Effector memory CD8-positive, alpha-beta T cell (primary cell): ENCODE data around the gene CGREF1.

ENCODE experiments used
- ATAC-seq: fragments of 150-1000 bp; cut with Tn5 transposase; replicated peaks from 2 replicates; pipeline ENCODE4 v1.10.0; 2021; ENCODE audit warnings: mild to moderate bottlenecking, moderate library complexity
- DNase-seq, 3 experiments: peaks; one replicate each; pipeline ENCODE4 v3.0.0; 2021
- H3K27ac Mint-ChIP-seq, 2 donors: one replicate each; pipeline ENCODE4 v1.8.0; 2022; ENCODE audit warnings: mild to moderate bottlenecking in 2 of 2, mixed read lengths in 2 of 2, moderate library complexity in 2 of 2
- H3K27me3 Mint-ChIP-seq, 2 donors: one replicate each; pipeline ENCODE4 v1.8.0; 2022; ENCODE audit warnings: mixed read lengths in 2 of 2
- H3K36me3 Mint-ChIP-seq: one replicate; pipeline ENCODE4 v1.8.0; 2022; ENCODE audit warnings: mild to moderate bottlenecking, moderate library complexity, mixed read lengths; ENCODE audit not compliant: insufficient read depth
- H3K4me1 Mint-ChIP-seq, 2 donors: one replicate each; pipeline ENCODE4 v1.8.0; 2022; ENCODE audit warnings: low read depth in 2 of 2, mixed read lengths in 2 of 2
- H3K4me3 Mint-ChIP-seq, 2 donors: one replicate each; pipeline ENCODE4 v1.8.0; 2022; ENCODE audit warnings: mild to moderate bottlenecking in 2 of 2, mixed read lengths in 2 of 2, moderate library complexity in 2 of 2
- H3K9me3 Mint-ChIP-seq, 2 donors: one replicate each; pipeline ENCODE4 v1.8.0; 2022; ENCODE audit warnings: mixed read lengths in 2 of 2

Gene CGREF1

DNA sequence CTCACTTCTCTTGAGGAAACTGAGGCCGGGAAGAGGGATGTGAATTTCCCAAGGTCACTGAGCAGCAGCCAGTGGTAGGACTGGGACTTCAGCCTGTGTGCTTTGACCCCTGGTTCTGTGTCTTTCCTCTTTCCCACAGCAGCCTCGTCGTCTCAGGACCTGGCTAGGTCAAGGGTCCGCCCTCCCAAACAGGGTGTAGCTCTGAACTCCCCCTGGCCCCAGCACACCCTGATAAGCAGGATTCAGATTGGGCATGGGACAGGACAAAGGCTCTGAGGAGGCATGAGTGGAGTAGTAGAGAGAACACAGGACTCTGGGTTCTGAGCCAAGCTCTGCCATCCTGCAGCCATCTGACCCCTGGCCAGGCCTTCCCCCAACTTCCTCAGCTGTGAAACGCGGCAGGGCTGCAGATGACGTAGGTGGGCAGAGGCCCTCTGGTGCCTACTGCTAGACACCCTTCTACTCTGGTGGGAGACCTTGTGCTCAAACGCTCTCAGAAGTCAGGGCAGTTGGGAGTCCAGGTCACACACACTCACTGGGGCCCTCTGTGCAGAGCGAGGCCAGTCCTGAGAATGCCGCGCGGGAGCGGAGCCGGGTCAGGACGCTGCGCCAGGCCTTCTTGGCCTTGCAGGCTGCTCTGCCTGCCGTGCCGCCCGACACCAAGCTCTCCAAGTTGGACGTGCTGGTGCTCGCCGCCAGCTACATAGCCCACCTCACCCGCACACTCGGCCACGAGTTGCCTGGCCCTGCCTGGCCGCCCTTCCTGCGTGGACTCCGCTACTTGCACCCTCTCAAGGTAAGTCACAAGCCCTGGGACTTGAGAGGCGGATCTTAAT, 30.9 kb upstream of the CGREF1 start:
- ATAC-seq = no peak
- Mint-ChIP-seq H3K36me3 (peaks cover 3% of the 10 kb centered on the region), H3K27ac (no peak overlapping the region), H3K9me3 (no peaks in the 10 kb centered on the region), H3K4me3 (no peak overlapping the region), H3K27me3 (peaks cover 29 to 59% of the 10 kb centered on the region in 2 donors), H3K4me1 (no peaks in the 10 kb centered on the region)
- no peak for DNase-seq

- no peak within 1 kb of the TSS for H3K27ac Mint-ChIP-seq
- H3K27me3 Mint-ChIP-seq = peaks cover 24 to 50% of the 10 kb centered on the region in 2 donors
- H3K4me1 Mint-ChIP-seq = no peaks in the 10 kb centered on the region
- H3K4me3 Mint-ChIP-seq = no peak within 1 kb of the TSS
- peaks cover 3% of the 10 kb centered on the region for H3K36me3 Mint-ChIP-seq
- ATAC-seq (no peak), DNase-seq (no peak)
- no peaks in the 10 kb centered on the region for H3K9me3 Mint-ChIP-seq
Measured at GRCh38 chr2:27148801-27149439, 30.0 kb upstream of the CGREF1 start, which contains the start of gene TCF23. TCF23 (plus strand) TSS chr2:27149004; CDS start chr2:27149134, 130 bp downstream.

DNA sequence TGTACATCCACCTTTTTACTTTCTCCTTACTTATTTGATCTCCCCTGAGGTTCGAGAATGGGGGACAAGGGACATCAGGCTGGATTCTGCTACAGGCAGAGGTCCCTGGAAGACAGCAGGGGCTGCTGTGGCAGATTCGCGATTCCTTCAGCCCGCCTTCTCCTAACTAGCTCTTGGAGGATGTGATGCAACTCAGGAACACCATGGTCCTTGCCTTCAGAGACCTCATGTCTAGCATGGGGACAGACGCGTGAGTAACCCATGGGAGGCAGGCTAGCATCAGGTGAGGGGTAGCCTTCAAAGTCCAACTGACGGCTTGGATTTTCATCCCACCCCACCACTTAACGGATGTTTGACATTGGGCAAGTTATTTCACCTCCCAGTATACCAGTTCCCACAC, 29.0 kb upstream of the CGREF1 start:
- ATAC-seq = no peak
- H3K4me3 Mint-ChIP-seq = no peak overlapping the region
- H3K36me3 Mint-ChIP-seq = peaks cover under 1% of the 10 kb centered on the region
- no peak overlapping the region for H3K27ac Mint-ChIP-seq
- H3K9me3 Mint-ChIP-seq = no peaks in the 10 kb centered on the region
- DNase-seq = no peak
- peaks cover 24 to 55% of the 10 kb centered on the region in 2 donors for H3K27me3 Mint-ChIP-seq
- H3K4me1 Mint-ChIP-seq = no peaks in the 10 kb centered on the region

GRCh38 chr2:27145682-27146081, 26.8 kb upstream of the CGREF1 start:
- Mint-ChIP-seq H3K4me3 (no peak overlapping the region), H3K27ac (no peak overlapping the region), H3K36me3 (no peaks in the 10 kb centered on the region), H3K27me3 (peaks cover 24 to 52% of the 10 kb centered on the region in 2 donors), H3K9me3 (no peaks in the 10 kb centered on the region), H3K4me1 (no peaks in the 10 kb centered on the region)
- no peak for ATAC-seq
- no peak for DNase-seq

DNA sequence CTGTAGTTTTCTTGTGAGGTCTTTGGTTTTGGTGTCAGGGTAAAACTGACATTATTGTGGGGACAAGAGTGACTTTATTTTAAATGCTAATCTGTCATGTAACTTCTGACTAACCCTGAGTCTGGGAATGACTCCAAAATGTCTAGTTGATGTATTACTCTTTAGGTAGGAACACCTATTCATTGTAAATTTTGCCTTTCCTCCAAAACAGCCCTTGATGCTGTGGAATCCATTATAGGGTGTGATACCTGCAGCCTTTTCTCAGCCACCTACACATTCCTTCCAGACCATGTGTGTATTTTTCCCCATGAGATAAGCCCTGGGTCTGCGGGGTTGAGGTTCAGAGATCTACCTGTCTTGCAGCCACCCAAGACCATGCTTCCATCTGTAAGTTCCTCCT, 24.4 kb upstream of the CGREF1 start:
- H3K4me3 Mint-ChIP-seq = no peak overlapping the region
- ATAC-seq (no peak), DNase-seq (no peak)
- H3K4me1 Mint-ChIP-seq = no peaks in the 10 kb centered on the region
- H3K27ac Mint-ChIP-seq = no peak overlapping the region
- H3K9me3 Mint-ChIP-seq = no peaks in the 10 kb centered on the region
- no peaks in the 10 kb centered on the region for H3K36me3 Mint-ChIP-seq
- H3K27me3 Mint-ChIP-seq = peaks cover 20 to 29% of the 10 kb centered on the region in 2 donors

- peak within 1 kb of the TSS in 1 of 2 donors; percentile 35 for H3K27ac Mint-ChIP-seq
- H3K4me3 Mint-ChIP-seq = no peak within 1 kb of the TSS
- H3K36me3 Mint-ChIP-seq = peaks cover 19% of the 10 kb centered on the region
- ATAC-seq (no peak), DNase-seq (no peak)
- H3K27me3 Mint-ChIP-seq = peaks cover 0 to 11% of the 10 kb centered on the region in 2 donors
- peaks cover 3 to 8% of the 10 kb centered on the region in 2 donors for H3K4me1 Mint-ChIP-seq
- no peaks in the 10 kb centered on the region for H3K9me3 Mint-ChIP-seq
Measured at GRCh38 chr2:27139310-27139709, 20.4 kb upstream of the CGREF1 start, which contains the start of gene PRR30. PRR30 (minus strand) TSS chr2:27139410; CDS start chr2:27138329, 1,081 bp downstream.

GRCh38 chr2:27138111-27138510, 19.2 kb upstream of the CGREF1 start:
- no peak overlapping the region for H3K4me3 Mint-ChIP-seq
- peak overlapping the region in 1 of 2 donors; percentile 35 for H3K27ac Mint-ChIP-seq
- H3K27me3 Mint-ChIP-seq = peaks cover 0 to 6% of the 10 kb centered on the region in 2 donors
- no peaks in the 10 kb centered on the region for H3K9me3 Mint-ChIP-seq
- ATAC-seq (no peak), DNase-seq (no peak)
- H3K4me1 Mint-ChIP-seq = peaks cover 11 to 15% of the 10 kb centered on the region in 2 donors
- H3K36me3 Mint-ChIP-seq = peaks cover 29% of the 10 kb centered on the region

GRCh38 chr2:27137322-27137935, 18.5 kb upstream of the CGREF1 start:
- DNase-seq (no peak), ATAC-seq (no peak)
- Mint-ChIP-seq H3K4me1 (peaks cover 18 to 21% of the 10 kb centered on the region in 2 donors), H3K9me3 (no peaks in the 10 kb centered on the region), H3K4me3 (no peak overlapping the region), H3K27me3 (no peaks in the 10 kb centered on the region), H3K36me3 (peaks cover 34% of the 10 kb centered on the region), H3K27ac (no peak overlapping the region)

DNA sequence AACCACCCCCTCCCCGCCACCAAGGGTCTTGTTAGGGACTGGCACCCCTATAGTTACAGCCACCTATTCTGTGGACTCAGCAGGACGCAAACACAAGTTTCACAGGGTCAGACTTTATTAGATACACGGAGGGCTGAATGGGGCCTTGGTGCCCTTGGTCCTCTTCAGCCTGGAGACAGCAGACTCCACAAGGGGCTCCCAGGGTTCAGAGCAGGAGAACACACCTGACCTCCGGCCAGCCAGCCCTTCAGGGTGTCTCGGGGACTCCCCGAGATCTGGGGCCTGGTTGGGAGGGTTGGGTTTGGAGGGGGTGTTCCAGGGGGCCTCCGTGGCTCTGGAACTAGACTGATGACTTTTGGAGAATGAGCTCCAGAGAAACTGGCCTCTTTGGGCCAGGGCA, 17.8 kb upstream of the CGREF1 start:
- Mint-ChIP-seq H3K4me1 (peaks cover 18 to 22% of the 10 kb centered on the region in 2 donors), H3K27ac (no peak overlapping the region), H3K9me3 (no peaks in the 10 kb centered on the region), H3K36me3 (peaks cover 35% of the 10 kb centered on the region), H3K4me3 (no peak overlapping the region), H3K27me3 (no peaks in the 10 kb centered on the region)
- ATAC-seq (no peak), DNase-seq (no peak)

DNA sequence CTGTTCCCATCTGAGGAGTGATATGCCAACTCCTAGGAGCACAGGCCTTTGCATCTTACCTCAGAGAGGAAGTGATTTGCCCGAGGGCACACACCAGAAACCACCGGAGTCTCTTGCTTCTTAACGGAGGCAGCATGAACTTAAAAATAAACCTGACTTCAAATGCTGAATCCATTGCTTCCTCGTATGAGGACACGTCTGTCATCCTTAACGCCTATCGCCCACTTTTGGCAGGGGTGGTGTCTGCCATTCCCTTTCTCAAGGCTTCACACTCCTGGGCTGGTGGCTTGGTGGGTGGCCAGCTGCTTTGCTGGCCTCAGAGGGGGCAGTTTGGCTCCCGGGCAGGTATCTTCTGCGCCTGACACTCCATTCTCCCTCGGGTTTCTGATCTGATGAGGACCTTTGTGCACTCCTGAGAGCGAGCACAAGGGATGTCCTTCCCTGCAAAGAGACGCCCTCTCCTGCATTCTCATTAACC, 16.6 kb upstream of the CGREF1 start:
- Mint-ChIP-seq H3K36me3 (peaks cover 38% of the 10 kb centered on the region), H3K27ac (peak overlapping the region in 1 of 2 donors; percentile 91), H3K27me3 (no peaks in the 10 kb centered on the region), H3K4me1 (peaks cover 18 to 29% of the 10 kb centered on the region in 2 donors), H3K9me3 (no peaks in the 10 kb centered on the region), H3K4me3 (peak overlapping the region; percentile 80 to 95)
- no peak for ATAC-seq
- no peak for DNase-seq

DNA sequence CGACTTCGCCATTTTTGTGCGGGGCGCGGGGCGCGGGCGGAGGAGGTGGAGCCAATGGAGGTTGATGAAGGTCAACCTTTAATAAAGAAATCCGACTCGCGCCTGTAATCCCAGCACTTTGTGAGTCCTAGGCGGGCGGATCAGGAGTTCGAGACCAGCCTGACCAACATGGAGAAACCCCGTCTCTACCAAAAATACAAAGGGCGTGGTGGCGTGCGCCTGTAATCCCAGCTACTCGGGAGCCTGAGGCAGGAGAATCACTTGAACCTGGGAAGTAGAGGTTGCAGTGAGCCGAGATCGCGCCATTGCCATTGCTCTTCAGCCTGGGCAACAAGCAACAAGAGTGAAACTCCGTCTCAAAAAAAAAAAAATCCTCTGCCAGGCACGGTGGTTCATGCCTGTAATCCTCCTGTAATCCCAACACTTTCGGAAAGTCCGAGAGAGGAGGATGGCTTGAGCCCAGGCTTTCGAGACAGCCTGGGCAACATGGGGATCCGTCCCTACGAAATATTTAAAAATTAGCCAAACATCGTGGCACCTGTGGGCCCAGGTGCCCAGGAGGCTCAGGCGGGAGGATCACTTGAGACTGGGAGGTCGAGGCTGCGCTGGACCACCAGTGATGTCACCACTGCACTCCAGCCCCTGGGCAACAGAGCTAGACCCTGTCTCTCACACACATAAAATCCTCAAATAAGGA, 16.0 kb upstream of the CGREF1 start:
- DNase-seq = no peak
- Mint-ChIP-seq H3K4me3 (peak overlapping the region; percentile 80 to 95), H3K9me3 (no peaks in the 10 kb centered on the region), H3K36me3 (peaks cover 38% of the 10 kb centered on the region), H3K4me1 (peaks cover 18 to 29% of the 10 kb centered on the region in 2 donors), H3K27ac (peak overlapping the region; percentile 91 to 98), H3K27me3 (no peaks in the 10 kb centered on the region)
- no peak for ATAC-seq

DNA sequence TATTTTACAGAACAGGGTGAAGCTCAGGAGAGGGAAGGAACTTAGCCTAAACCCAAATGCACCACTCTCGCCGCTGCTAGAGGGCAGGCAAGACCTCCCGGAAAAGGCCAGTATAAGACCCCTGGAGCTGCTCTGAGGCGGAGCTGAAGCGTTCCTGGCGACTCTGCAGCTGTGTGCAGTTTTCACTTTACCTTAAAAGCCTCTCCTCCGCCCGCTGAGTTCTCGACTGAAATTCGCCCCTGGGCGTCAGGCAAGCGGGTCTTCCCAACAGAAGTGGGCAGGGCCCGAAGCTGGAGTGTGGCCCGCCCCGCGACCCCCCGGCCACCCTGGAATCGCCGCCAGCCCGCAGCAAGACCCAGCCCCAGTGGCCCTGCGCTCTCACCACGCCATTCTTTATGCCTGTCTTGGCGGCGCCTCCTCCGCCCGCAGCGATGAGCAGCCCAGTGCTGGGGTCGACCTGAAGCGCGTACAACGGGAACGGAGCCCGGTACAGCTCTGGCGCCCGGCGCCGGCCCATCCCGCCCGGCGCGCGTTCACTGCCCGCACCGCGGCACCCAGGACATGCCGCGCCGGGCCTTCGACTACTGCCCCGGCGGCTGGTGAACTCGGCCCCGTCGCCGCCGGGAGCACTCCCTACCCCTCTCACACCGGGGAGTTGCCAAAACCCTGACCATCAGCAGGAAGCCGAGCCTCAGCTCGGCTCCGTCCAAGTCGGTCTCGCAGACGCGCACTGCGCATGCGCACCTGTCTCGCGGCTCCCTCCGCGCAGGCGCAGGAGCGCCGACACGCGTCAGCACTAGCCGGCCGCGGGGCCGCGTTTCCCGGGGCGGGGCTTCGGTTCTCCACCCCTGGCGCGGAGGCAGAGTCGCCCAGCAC, 15.2 kb upstream of the CGREF1 start, which contains the start of gene PREB:
PREB (minus strand) TSS at position 732 of the 876 bp plus-strand sequence; CDS start at position 517, 215 bp downstream.
- peak; percentile 97 to 99 (median 98) for DNase-seq
- H3K4me1 Mint-ChIP-seq = peaks cover 18 to 29% of the 10 kb centered on the region in 2 donors
- H3K36me3 Mint-ChIP-seq = peaks cover 38% of the 10 kb centered on the region
- peak within 1 kb of the TSS; percentile 91 to 98 for H3K27ac Mint-ChIP-seq
- H3K4me3 Mint-ChIP-seq = peak within 1 kb of the TSS; percentile 80 to 95
- no peaks in the 10 kb centered on the region for H3K9me3 Mint-ChIP-seq
- H3K27me3 Mint-ChIP-seq = no peaks in the 10 kb centered on the region
- peak; percentile 96 for ATAC-seq
